Muscle of back (tissue), 13 donors: ENCODE measurements around the gene VPS26A. TPM values are rescaled to one million over a fixed set of nuclear protein-coding genes. Genes with fewer than 3 reads are reported as not detected.

Experiments
- DNase-seq, 3 donors: peaks; one replicate each; pipeline versions ENCODE4 v3.0.0 to v3.0.0-alpha.2; 2013
- long read RNA-seq, 9 donors: transcript quantifications; one replicate each; lab custom pipeline, GENCODE V29; 2026
- polyA plus RNA-seq, 10 donors: library from polyadenylated mRNA; unstranded; fragments of 120-200 nt; gene quantifications; one replicate each; pipeline ENCODE4 v1.2.1, GENCODE V29; 2013; ENCODE audit not compliant: insufficient read length in 10 of 10

The VPS26A gene
- polyA plus RNA-seq, result 10 to 100 TPM; 35.0 to 54.7 (median 44.0) TPM
- long read RNA-seq, donor 1, transcript VPS26A-201 (9 exons, 2,697 nt), result major isoform, 16 of 28 reads
- long read RNA-seq, donor 1, partial matches to known transcripts, result 11 of 28 reads
- long read RNA-seq, donor 1, other reads (novel, unspliced or antisense), result 0 of 28 reads
- long read RNA-seq, donor 2, transcript VPS26A-201 (9 exons, 2,697 nt), result major isoform, 10 of 19 reads
- long read RNA-seq, donor 2, partial matches to known transcripts, result 9 of 19 reads
- long read RNA-seq, donor 2, other reads (novel, unspliced or antisense), result 0 of 19 reads
- long read RNA-seq, donor 3, result 0 reads
- long read RNA-seq, donor 4, transcript VPS26A-201 (9 exons, 2,697 nt), result major isoform, 6 of 18 reads
- long read RNA-seq, donor 4, partial matches to known transcripts, result 11 of 18 reads
- long read RNA-seq, donor 4, other reads (novel, unspliced or antisense), result 0 of 18 reads
- long read RNA-seq, donor 5, transcript VPS26A-201 (9 exons, 2,697 nt), result major isoform, 9 of 24 reads
- long read RNA-seq, donor 5, partial matches to known transcripts, result 15 of 24 reads
- long read RNA-seq, donor 5, other reads (novel, unspliced or antisense), result 0 of 24 reads
- long read RNA-seq, donor 6, transcript VPS26A-201 (9 exons, 2,697 nt), result major isoform, 20 of 30 reads
- long read RNA-seq, donor 6, partial matches to known transcripts, result 10 of 30 reads
- long read RNA-seq, donor 6, other reads (novel, unspliced or antisense), result 0 of 30 reads
- long read RNA-seq, donor 7, transcript VPS26A-201 (9 exons, 2,697 nt), result major isoform, 8 of 17 reads
- long read RNA-seq, donor 7, partial matches to known transcripts, result 8 of 17 reads
- long read RNA-seq, donor 7, other reads (novel, unspliced or antisense), result 0 of 17 reads
- long read RNA-seq, donor 8, transcript VPS26A-201 (9 exons, 2,697 nt), result major isoform, 9 of 14 reads
- long read RNA-seq, donor 8, partial matches to known transcripts, result 5 of 14 reads
- long read RNA-seq, donor 8, other reads (novel, unspliced or antisense), result 0 of 14 reads
- long read RNA-seq, donor 9, partial matches to known transcripts, result 0 of 4 reads
- long read RNA-seq, donor 9, other reads (novel, unspliced or antisense), result 0 of 4 reads

DNA sequence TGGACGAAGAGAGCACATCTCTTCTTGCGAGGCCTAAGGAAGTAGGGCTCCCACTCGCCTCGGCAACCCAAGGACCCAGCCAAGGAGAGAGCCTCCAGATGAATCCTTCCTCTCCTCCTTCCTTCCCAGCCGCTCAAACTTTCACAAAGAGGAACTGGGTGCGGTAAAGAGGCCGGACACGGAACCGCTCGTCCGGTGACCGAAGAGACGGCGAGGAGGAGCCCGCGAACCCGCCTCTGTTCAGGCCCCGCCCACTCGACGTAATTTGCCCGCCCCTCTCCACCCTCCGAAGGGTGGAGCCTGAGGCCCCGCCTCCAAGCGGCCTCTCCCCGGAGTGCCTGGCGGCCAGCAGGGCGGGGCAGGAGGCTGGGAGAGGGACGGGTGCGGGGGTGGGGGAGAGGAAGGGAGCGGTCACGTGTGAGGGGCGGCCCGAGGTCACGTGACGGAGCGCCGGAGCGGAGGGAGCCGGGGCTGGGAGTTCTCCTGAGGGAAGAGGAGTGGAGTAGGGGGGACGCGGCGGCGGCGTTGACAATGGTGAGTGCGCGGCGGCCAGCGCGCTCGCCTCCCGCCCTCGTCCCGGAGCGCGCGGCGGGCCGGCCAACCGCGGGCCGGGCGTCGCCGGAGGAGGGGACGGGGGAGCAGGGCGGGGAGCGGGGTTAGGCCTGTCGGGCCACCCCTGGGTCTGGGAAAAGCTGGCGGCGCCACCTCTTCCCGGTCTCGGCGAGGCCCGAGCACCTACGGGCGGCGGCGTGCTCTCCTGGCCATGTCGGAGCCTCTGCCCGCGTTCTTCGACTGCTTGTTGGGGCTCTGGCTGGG lies at the start of gene VPS26A:
VPS26A (plus strand) TSS at position 432 of the 816 bp plus-strand sequence; CDS start at position 532, 100 bp downstream.
- peak; percentile 99 for DNase-seq

DNA sequence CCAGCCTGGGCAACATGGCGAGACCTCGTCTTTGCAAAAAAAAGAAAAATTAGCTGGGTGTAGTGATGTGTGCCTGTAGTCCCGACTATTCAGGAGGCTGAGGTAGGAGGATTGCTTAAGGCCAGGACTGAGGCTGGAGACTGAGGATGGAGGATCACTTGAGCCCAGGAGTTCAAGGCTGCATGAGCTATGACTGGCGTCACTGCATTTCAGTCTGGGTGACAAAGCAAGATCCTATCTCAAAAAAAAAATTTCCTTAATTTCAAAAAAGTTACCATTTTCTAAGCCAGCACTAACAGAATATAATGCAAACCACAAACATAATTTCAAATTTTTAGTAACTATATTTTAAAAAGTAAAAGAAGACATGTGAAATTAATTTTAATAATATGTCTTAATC lies 49.4 kb upstream of the VPS26A start:
- no peak for DNase-seq

DNA sequence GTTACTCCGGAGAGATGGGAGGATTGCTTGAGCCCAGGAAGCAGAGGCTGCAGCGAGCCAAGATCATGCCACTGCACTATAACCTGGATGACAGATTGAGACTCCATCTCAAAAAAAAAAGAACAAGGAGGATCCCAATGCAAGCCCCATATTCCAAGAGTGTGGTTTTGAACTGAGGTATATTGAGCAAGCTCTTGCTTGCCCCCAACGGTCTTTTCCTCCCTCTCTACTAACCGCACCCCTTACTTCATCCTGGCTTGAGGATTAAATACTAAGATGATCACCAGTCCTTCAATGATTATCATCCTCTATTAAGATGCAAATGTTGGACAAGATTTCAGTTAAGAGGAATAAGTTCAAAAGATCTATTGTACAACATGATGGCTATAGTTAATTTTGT lies 48.5 kb upstream of the VPS26A start:
- no peak for DNase-seq

DNA sequence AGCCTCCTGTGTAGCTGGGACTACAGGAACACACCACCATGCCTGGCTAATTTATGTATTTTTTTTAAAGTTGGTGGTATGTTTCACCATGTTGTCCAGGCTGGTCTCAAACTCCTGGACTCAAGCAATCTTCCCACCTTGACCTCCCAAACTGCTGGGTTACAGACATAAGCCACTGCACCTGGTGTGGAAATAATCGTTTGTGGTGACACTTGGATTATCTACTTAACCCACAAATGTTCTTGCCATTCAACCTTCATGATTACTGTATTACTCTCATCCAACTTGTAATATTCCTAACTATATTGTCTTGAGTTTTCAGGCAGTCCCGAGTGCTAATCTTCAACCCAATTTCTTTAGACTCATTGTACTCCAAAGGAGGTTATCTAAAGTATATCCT lies 45.7 kb upstream of the VPS26A start:
- no peak for DNase-seq

DNA sequence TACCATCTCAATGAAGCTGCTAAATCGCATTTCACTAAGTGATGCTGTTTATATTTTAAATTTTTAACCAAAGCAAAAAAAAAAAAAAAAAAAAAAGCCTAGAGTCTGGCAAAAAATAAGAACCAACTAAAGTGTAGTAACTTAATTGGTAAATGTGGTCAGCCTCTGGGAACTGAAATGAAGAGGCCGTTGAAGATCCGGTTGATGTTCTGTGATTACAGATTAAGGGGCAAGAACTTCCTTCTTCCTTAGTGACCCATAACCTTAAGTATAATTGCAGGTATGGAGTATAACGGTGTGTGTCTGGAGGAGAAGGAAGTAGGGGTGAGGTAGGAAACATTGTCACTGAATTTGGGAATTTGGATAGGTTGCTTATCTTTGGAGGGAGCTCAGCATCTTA lies 43.8 kb upstream of the VPS26A start:
- DNase-seq, result no peak

DNA sequence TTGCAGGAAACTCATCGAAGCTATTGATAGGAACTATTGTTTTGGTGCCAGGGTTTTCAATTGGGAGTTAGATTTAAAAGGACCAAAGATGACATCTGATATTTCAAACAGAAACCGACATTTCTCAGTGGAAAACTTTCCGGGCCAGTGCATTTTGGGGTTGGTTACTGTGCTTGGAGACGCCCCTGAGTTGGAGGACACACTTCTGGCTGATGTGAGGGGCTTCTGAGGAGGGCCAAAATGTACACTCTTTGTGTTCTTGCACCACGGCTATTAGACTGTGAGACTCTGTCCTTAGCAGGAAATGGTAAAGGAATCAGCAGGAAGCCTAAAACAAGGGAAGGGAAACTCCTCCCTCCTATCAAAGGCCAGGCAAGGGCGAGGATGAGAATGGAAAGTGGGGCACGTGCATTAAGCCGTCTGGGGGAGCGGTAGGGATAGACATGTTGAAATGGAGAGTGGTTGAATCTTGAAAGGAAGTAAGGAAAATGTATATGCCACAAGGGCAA lies 37.9 kb upstream of the VPS26A start:
- peak in 1 of 3 donors; percentile 54 for DNase-seq

DNA sequence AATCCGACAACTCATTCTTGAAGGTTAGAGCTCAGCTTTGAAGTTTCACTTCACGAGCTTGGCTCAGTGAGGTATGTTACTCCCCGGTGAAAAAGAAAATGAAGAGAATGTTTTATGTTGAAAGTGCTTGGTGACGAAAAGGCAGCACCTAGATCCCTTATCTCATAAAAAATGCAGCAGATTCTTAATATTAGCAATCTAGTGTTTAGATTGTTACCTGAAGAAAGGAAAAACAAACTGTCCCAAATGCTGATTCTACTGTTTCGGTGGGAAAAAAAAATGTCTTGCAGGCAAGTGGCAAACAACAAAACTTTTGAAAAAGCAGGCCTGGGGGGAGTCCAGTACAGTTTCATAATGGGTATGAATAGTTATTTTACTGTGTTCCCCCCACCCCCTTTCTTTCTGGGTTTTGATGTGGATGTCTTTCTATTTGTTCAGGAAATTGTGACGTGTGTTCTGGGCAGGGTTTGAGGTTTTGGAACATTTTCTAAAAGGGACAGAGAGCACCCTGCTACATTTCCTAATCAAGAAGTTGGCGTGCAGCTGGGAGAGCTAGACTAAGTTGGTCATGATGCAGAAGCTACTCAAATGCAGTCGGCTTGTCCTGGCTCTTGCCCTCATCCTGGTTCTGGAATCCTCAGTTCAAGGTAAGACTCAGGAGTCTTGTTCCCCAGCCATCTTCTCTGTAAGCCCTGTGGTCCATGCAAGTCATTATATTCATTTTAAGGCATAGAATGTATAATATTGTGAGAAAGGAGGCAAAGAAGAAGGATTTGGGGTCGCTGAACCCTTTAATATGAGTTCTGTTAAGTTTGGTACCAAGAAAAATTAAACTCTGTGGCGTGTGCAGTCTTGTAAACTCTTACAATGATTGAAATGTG lies 36.1 kb upstream of the VPS26A start, which contains the start of gene SRGN:
SRGN (plus strand) TSS at position 514 of the 881 bp plus-strand sequence; CDS start at position 569, 55 bp downstream.
- peak; percentile 38 to 66 (median 65) for DNase-seq

DNA sequence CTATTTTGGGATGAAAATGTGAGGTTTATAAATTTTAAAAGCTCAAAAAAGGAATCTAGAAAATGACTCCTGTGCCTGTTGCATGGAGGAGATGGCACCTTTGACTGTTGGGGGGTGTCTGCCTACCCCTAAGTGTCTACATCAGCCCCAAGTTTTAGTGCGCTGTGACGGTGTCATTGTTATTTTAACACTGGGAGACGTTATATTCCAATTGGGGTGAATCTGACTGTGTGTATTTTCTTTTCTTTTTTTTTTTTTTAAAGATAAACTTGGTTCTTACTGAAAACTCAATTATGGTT lies 35.6 kb upstream of the VPS26A start:
- no peak for DNase-seq

DNA sequence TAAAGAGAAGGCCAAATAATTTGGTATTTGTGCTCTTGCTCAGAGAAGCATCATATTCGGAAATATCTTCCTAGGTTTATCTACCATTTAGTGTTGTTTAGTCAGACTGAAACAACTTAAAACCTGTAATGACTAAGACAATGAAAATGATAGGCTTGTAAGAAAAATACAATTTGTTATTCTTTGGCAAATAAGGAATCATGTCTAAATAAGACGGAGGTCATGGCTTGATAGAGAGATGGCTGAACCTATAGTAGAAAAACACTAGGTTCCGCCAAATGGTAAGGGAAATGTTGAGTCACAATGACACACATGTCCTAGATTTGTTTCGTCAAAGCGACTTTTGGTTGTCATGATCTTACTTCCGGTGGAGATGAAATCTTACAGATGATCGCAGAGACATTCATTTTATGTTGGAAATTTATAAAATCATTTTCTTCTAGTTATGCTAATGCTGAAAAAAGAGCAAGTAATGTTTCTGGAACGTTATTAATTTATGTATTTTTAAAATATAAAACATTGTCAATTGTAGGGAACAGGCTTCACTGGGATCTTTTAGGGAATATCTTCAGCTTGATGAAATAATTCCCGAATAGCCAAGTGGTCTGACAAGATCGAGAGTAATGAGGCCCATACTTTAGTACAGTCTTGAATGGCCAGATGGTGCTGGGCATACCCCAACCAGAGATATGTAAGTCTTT lies 35.0 kb upstream of the VPS26A start:
- DNase-seq, result no peak

DNA sequence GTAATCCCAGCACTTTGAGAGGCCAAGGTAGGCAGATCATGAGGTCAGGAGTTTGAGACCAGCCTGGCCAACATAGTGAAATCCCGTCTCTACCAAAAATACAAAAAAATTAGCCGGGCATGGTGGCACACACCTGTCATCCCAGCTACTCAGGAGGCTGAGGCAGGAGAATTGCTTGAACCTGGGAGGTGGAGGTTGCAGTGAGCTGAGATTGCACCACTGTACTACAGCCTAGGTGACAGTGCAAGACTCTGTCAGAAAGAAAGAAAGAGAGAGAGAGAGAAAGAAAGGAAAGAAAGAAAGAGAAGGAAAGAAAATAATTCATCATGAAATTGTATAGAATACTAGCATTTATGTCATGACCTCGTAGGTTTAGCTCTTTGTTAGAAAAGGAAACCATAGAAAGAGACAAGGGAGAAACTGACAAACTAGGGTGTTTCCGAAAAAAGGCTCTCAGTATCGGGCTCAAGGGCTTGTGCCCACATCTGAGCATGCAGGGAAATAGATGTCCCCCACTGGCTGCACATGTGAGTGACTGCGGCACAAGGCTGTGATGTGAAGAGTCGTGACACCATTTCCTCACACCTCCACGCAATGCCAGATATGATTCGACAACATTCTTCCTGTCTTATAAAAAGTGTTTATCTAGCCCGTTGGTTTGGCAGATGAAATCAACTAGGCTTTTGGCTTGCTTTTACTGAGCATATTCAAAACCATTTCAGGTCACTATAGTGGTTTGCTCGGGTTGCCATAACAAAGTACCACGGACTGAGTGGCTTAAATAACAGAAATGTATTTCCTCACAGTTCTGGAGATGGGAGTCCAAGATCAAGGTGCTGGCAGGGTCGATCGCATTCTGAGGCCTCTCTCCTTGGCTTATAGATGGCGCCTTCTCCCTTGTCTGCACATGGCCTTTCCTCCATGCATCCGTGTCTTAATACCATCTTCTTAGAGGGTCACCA lies 34.1 kb upstream of the VPS26A start:
- no peak for DNase-seq

DNA sequence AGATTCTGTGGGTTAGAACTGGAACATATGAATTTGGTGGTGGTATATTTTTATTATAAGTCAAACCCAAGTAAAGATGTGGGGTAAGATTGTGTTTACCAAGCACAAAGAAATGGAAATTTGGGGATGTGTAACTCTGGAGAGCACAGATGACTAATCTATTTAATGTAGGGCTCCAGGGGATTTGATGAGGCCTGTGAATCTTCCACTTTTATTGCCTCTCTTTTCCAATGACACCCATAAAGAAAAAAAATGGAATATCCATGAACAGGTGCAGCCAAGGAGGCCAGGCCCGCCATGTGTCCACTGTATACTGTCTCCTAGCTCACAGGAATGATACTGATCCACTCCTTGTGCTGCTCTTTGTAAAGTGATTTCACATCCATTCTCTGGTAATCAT lies 33.3 kb upstream of the VPS26A start:
- no peak for DNase-seq

DNA sequence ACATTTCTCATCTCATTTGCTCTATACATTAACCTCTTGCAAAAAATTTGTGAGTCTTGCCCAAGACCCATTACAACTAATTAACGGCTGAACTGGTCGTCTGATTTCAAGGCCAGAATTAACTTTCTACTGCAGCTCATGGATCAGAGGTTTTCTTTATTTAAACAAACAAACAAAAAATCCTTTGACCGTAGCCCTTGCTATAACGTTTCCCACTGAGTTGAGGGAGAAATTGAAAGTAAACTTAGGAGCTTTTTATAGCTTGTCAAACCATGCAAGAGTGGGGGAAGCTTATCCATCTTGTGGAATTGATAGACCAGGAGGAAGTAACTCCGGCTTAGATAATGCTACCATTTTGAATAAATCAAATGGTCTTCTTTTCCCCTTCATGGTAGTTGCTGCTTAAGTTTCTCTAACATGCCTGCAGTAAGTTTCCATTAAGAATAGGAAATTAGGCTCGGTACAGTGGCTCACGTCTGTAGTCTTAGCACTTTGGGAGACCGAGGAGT lies 32.8 kb upstream of the VPS26A start:
- DNase-seq, result no peak

DNA sequence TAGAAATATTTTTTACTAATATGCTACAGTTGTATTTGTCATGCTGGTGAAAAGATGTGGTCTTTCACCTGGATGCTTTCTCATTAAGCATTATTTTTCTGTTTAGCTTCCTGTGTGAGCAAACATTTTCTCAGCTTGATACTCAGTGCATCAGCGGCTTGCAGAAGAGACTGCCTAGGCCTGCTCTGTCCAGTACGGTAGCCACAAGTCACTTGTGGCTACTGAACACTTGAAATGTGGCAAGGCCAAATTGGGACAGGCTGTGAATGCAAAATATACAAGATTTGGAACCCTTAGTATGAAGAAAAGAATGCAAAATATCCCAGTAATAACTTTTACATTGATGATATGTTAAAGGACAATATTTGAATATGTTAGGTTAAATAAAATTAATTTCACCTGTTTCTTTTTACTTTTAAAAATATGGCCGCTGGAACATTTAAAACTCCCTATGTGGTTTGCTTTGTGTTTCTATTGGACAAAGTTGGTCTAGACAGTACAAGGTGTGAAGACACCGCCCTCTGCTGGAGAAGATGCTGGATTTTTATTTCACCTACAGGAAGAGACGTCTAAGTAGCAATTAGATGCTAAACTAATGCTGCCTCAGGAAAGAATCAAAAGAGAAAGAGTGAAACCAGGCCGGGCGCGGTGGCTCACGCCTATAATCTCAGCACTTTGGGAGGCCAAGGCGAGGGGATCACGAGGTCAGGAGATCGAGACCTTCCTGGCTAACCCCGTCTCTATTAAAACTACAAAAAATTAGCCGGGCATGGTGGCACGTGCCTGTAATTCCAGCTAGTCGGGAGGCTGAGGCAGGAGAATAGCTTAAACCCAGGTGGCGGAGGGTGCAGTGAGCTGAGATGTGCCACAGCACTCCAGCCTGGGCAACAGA lies 30.8 kb upstream of the VPS26A start:
- peak; percentile 72 to 79 (median 74) for DNase-seq

DNA sequence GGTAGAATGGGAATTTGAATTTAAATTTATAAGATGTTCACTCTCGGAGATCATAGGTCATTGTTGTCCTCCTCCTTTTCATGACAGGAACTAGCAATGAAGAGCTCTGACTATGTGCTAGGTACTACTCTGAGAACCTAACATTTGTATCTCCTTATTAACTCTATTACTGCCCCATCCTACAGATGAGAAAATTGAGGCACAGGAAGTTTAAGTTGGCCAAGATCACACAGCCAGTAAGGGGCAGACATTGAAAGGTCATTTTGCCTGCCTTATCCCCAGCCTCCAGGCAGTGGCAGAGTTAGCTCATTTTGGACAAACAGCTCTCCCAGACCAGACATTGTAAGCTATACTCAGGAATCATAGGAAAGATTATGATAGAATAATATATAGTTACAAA lies 30.0 kb upstream of the VPS26A start:
- no peak for DNase-seq

DNA sequence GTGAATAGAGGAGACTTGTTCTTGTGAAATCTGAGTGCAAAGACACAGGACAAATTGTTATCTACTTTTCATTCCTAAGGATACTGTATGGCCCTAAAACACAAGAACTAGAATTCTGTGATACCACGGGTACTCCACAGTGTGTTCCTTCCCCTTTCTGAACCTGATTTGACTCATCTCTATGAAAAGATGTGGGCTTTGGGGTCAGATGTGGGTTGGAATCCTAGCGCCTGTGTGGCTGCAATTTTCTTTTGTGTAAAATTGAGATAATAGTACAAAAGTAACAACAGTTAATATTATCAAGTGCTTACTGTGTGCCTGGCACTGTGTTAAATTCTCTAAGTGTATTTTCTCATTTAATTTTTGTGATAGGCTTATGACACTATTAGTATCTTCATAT lies 27.9 kb upstream of the VPS26A start:
- DNase-seq, result no peak

DNA sequence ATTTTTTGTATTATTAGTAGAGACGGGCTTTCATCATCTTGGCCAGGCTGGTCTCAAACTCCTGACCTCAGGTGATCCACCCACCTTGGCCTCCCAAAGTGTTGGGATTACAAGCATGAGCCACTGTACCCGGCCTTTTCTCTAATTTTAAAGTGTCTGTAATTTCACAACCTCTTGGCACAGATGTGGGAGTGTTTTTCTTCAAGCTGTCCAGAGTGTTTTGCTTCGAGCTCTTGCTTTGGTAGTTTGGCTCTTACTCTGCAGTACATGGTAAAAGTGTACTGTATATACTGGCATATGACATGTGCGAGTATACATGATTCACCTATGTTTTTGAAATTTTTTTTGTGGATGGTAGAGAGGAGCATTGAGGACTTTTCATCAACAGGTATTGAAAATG lies 26.2 kb upstream of the VPS26A start:
- no peak for DNase-seq
